A673 (cell line): ENCODE results near the gene BTBD9. TPM values are rescaled to one million over a fixed set of nuclear protein-coding genes. Genes with fewer than 3 reads are reported as not detected.

ENCODE experiments used
- BruUV-seq: library from RNA; stranded (reverse); fragments of 400-500 nt; replicated peaks from 2 replicates; lab custom pipeline; 2021; lab: Mats Ljungman, UMichigan
- CTCF ChIA-PET: fragments of 300-600 bp; sonication (Branson Sonifier 250); formaldehyde crosslinking; loops from one replicate; lab custom pipeline; 2022; ENCODE audit warnings: antibody characterized with exemption; lab: Charles Lee
- POLR2A ChIA-PET: fragments of 300-600 bp; sonication (Branson Sonifier 250); formaldehyde crosslinking; loops from one replicate; lab custom pipeline; 2022; ENCODE audit warnings: antibody characterized with exemption; ENCODE audit not compliant: low non-redundant PET; lab: Charles Lee
- DNase-seq: peaks from one replicate; pipeline ENCODE4 v3.0.0-alpha.2; 2015; ENCODE audit warnings: low spot score
- H3K27ac ChIP-seq: fragments of 200-600 bp; sonication (generic); 2 replicates; pipeline ENCODE4 v1.5.1; 2016; ENCODE audit warnings: mixed run types, low read depth, mild to moderate bottlenecking, mixed read lengths, antibody characterized with exemption, low read length; ENCODE audit not compliant: poor library complexity, severe bottlenecking
- H3K27me3 ChIP-seq: fragments of 200-600 bp; sonication (generic); replicated peaks from 2 replicates; pipeline ENCODE4 v1.6.1; 2017; ENCODE audit warnings: mixed run types, low read depth, mild to moderate bottlenecking, mixed read lengths, antibody characterized with exemption, low read length; ENCODE audit not compliant: insufficient read depth, poor library complexity
- H3K36me3 ChIP-seq: fragments of 200-600 bp; sonication (generic); 2 replicates; pipeline ENCODE4 v1.6.1; 2016; ENCODE audit warnings: mixed run types, mild to moderate bottlenecking, mixed read lengths, antibody characterized with exemption, low read length; ENCODE audit not compliant: insufficient read depth, poor library complexity, severe bottlenecking
- H3K4me1 ChIP-seq: fragments of 200-600 bp; sonication (generic); 2 replicates; pipeline ENCODE4 v1.6.1; 2017; ENCODE audit warnings: mixed run types, mild to moderate bottlenecking, mixed read lengths, antibody characterized with exemption, low read length; ENCODE audit not compliant: insufficient read depth, poor library complexity, severe bottlenecking
- H3K4me3 ChIP-seq: fragments of 200-600 bp; sonication (generic); 2 replicates; pipeline ENCODE4 v1.5.1; 2016; ENCODE audit warnings: low read depth, mixed run types, mild to moderate bottlenecking, mixed read lengths, low read length; ENCODE audit not compliant: poor library complexity, severe bottlenecking
- H3K9me3 ChIP-seq: fragments of 200-600 bp; sonication (generic); 2 replicates; pipeline ENCODE4 v1.6.1; 2016; ENCODE audit warnings: mixed run types, low read depth, mild to moderate bottlenecking, mixed read lengths, antibody characterized with exemption, low read length; ENCODE audit not compliant: poor library complexity, severe bottlenecking
- EZH2 ChIP-seq: fragments of 200-600 bp; sonication (generic); IDR thresholded peaks from 2 replicates; pipeline ENCODE4 v1.6.1; 2017; ENCODE audit warnings: borderline replicate concordance, low read depth, mild to moderate bottlenecking, mixed read lengths, antibody characterized with exemption, low read length; ENCODE audit not compliant: poor library complexity, severe bottlenecking
- intact Hi-C: fragments of 100-400 bp; cut with micrococcal nuclease; formaldehyde crosslinking; loops from one replicate; pipeline ENCODE4 v1.10.0; 2022; ENCODE audit not compliant: unreplicated experiment
- total RNA-seq: library from RNA; stranded (reverse); gene quantifications from 2 replicates; pipeline ENCODE4 v1.2.3, GENCODE V29; 2021
- TF ChIP-seq, protein P1 (sequence below): fragments of 300-800, 200-600 bp; sonication (generic); conservative IDR thresholded peaks from 2 replicates; pipeline ENCODE4 v1.5.1; 2017; ENCODE audit warnings: low read depth, mild to moderate bottlenecking, antibody characterized with exemption, low read length, moderate library complexity, mixed read lengths

The BTBD9 gene
- total RNA-seq, 1 experiment from 2014 or later, result 8.0 TPM

DNA sequence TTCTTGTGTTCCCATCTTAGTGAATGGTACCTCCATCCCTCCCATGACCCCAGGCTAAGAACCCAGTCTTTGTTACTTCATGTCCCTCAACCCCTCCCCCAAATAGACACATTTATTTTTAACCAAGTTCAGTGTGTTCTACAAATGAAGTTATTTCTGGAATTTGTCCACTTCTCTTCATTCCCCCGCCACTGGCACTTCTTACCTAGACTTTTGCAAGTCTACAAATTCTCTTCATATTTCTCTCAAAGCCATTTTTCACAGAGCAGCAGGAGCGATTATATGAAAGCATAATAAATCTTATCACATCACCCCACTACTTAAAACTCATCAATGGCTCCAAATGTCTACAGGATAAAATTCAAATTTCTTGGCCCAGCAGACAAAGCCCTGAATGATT is 131.4 kb downstream of the BTBD9 start:
- intact Hi-C loops, result no loop called here

DNA sequence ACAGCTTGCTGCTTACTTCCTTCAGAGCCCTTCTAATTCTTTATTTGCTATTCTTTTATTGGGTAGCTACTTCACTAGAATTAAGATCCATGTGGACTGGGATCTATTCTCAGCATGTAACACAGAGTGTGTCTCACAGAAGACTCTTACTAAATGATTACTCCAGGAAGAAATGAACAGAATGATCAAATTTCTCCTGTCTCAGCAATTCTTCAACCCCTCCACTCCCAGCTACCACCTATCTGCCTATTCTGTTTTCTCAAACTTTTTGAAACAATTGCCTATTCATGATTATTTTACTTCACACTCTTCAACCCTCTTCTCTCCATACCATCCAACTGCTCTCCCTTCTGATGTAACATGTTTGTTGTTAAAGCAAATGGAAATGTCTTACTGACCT is 132.6 kb downstream of the BTBD9 start:
- H3K36me3 ChIP-seq, result no peaks in the 10 kb centered on the region
- no peaks in the 10 kb centered on the region for H3K9me3 ChIP-seq
- no TSS peak for BruUV-seq
- ChIA-PET CTCF (no interaction called here), POLR2A (no interaction called here)
- DNase-seq, result no peak
- intact Hi-C loops, result no loop called here
- H3K4me3 ChIP-seq, result no peak overlapping the region
- TF ChIP-seq, protein P1, sequence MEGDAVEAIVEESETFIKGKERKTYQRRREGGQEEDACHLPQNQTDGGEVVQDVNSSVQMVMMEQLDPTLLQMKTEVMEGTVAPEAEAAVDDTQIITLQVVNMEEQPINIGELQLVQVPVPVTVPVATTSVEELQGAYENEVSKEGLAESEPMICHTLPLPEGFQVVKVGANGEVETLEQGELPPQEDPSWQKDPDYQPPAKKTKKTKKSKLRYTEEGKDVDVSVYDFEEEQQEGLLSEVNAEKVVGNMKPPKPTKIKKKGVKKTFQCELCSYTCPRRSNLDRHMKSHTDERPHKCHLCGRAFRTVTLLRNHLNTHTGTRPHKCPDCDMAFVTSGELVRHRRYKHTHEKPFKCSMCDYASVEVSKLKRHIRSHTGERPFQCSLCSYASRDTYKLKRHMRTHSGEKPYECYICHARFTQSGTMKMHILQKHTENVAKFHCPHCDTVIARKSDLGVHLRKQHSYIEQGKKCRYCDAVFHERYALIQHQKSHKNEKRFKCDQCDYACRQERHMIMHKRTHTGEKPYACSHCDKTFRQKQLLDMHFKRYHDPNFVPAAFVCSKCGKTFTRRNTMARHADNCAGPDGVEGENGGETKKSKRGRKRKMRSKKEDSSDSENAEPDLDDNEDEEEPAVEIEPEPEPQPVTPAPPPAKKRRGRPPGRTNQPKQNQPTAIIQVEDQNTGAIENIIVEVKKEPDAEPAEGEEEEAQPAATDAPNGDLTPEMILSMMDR, result no peak
- TF ChIP-seq EZH2, result no peak
- no peaks in the 10 kb centered on the region for H3K4me1 ChIP-seq
- H3K27me3 ChIP-seq, result no peaks in the 10 kb centered on the region
- no peak overlapping the region for H3K27ac ChIP-seq

More for the DNA sequence above, 131.4 kb downstream of the BTBD9 start:
- H3K27ac ChIP-seq, result no peak overlapping the region
- TF ChIP-seq, protein P1, result no peak
- no peak for TF ChIP-seq EZH2
- DNase-seq, result no peak
- BruUV-seq, result no TSS peak
- H3K9me3 ChIP-seq, result no peaks in the 10 kb centered on the region
- H3K4me3 ChIP-seq, result no peak overlapping the region
- H3K4me1 ChIP-seq, result no peaks in the 10 kb centered on the region
- H3K27me3 ChIP-seq, result no peaks in the 10 kb centered on the region
- ChIA-PET CTCF (no interaction called here), POLR2A (no interaction called here)
- no peaks in the 10 kb centered on the region for H3K36me3 ChIP-seq

DNA sequence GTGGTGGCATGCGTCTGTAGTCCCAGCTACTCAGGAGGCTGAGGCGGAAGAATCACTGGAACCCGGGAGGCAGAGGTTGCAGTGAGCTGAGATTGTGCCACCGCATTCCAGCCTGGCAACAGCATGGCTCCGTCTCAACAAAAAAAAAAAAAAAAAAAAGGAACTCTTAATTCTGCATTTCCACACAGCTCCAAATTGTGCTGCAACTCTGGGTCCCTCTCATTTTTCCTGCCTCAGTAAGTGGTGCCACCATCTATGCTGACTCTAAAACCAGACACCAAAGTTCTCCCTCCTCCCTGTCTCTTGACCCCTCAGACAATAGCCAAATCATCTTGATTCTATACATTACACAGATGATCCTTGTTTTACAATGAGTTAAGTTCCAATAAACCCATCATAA is 133.9 kb downstream of the BTBD9 start:
- CTCF ChIA-PET, result interaction anchor here (0.6 kb wide), 1 partner anchor 1047 kb away, joined by 3 read pairs; no protein-coding TSS in a partner anchor
- POLR2A ChIA-PET, result no interaction called here
- Histone ChIP-seq H3K27ac (no peak overlapping the region), H3K4me3 (no peak overlapping the region), H3K27me3 (no peaks in the 10 kb centered on the region), H3K9me3 (no peaks in the 10 kb centered on the region), H3K36me3 (no peaks in the 10 kb centered on the region), H3K4me1 (no peaks in the 10 kb centered on the region)
- no peak for DNase-seq
- no TSS peak for BruUV-seq
- intact Hi-C loops, result no loop called here
- no peak for TF ChIP-seq EZH2
- TF ChIP-seq, protein P1, result no peak
